ENCODE data around the gene MSL3B.

GRCh38 chr2:233833345-233833744 lies 34.8 kb downstream of the MSL3B start:
- TF ChIP-seq EP300 (IDR thresholded peaks at IDR 0.05; ENCODE audit: borderline replicate concordance), result no peak
- TF ChIP-seq REST (IDR thresholded peaks at IDR 0.05; ENCODE audit: low read depth), result no peak
- TF ChIP-seq RAD21 (IDR thresholded peaks at IDR 0.05; ENCODE audit: low read depth), result no peak
- no peak for TF ChIP-seq TEAD4 (IDR thresholded peaks at IDR 0.05)
- no peak for TF ChIP-seq CEBPB (IDR thresholded peaks at IDR 0.05)
- TF ChIP-seq MAX (IDR thresholded peaks at IDR 0.05), result no peak
- no peak for TF ChIP-seq TCF12 (IDR thresholded peaks at IDR 0.05; ENCODE audit: low read depth)
- no peak for TF ChIP-seq YY1 (IDR thresholded peaks at IDR 0.05; ENCODE audit: low read depth)
- TF ChIP-seq TAF1 (IDR thresholded peaks at IDR 0.05; ENCODE audit: low read depth), result no peak
- TF ChIP-seq EGR1 (IDR thresholded peaks at IDR 0.05), result no peak
- TF ChIP-seq CREB1 (IDR thresholded peaks at IDR 0.05; ENCODE audit: low read depth), result no peak
- TF ChIP-seq USF1 (IDR thresholded peaks at IDR 0.05), result no peak
- no peak for TF ChIP-seq FOXM1 (IDR thresholded peaks at IDR 0.05; ENCODE audit: borderline replicate concordance, low read depth)
